LNCaP clone FGC (cell line): ENCODE data around the gene DHX8.

Experiments used
- DNase-seq: peaks from one replicate; pipeline ENCODE4 v3.0.0-alpha.2; 2011; ENCODE audit warnings: low read depth
- H3K4me3 ChIP-seq: 2 replicates; pipeline ENCODE4 v1.5.1; 2011; ENCODE audit warnings: mild to moderate bottlenecking, low read depth, low read length, control low read depth
- TF ChIP-seq, protein P1 (sequence below): IDR thresholded peaks from 2 replicates; pipeline ENCODE4 v1.5.1; 2012; ENCODE audit warnings: mild to moderate bottlenecking; ENCODE audit not compliant: control insufficient read depth, insufficient read depth; ENCODE audit errors: extremely low read depth

DHX8 gene

DNA sequence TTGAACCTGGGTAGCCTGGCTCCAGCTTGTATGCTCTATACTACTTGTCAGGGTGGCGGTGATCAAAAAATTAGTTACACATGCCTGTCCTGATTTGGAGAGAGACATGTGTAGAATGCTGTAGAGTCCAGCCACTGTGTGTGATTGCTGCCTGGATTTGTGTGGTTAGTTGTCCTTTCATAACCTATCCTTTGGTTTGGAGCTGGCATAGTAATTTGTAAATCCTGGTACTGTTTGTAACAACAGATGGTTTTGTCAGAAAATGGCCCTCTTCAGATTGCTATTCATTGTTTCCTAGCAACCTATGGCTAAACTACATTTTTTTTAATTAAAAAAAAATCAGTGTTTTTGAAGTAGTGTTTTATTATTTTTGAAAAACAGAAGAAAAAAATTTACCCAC is 31.9 kb downstream of the DHX8 start:
- DNase-seq: no peak
- TF ChIP-seq, protein P1, sequence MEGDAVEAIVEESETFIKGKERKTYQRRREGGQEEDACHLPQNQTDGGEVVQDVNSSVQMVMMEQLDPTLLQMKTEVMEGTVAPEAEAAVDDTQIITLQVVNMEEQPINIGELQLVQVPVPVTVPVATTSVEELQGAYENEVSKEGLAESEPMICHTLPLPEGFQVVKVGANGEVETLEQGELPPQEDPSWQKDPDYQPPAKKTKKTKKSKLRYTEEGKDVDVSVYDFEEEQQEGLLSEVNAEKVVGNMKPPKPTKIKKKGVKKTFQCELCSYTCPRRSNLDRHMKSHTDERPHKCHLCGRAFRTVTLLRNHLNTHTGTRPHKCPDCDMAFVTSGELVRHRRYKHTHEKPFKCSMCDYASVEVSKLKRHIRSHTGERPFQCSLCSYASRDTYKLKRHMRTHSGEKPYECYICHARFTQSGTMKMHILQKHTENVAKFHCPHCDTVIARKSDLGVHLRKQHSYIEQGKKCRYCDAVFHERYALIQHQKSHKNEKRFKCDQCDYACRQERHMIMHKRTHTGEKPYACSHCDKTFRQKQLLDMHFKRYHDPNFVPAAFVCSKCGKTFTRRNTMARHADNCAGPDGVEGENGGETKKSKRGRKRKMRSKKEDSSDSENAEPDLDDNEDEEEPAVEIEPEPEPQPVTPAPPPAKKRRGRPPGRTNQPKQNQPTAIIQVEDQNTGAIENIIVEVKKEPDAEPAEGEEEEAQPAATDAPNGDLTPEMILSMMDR: no peak
- H3K4me3 ChIP-seq: no peak overlapping the region

GRCh38 chr17:43517161-43517560 is 33.4 kb downstream of the DHX8 start:
- no peak overlapping the region for H3K4me3 ChIP-seq
- TF ChIP-seq, protein P1: no peak

GRCh38 chr17:43517615-43518386 is 34.0 kb downstream of the DHX8 start:
- TF ChIP-seq, protein P1: no peak
- peak; percentile 11 for DNase-seq
- no peak overlapping the region for H3K4me3 ChIP-seq

More at GRCh38 chr17:43517161-43517560, 33.4 kb downstream of the DHX8 start:
- DNase-seq: peak; percentile 81

DNA sequence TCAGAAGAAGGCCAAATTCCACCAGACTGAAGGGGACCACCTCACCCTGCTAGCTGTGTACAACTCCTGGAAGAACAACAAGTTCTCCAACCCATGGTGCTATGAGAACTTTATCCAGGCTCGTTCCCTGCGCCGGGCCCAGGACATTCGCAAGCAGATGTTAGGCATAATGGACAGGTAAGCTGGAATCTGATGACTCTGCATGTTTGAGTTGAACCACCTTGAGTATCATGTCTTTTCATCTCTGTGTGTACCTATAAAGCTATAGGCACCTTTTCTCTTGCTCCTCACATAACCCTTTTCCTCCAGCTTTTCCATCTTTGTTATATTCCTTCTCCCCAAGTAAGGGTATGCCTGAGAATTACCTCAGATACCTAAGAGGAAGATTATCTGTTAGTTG is 37.6 kb downstream of the DHX8 start:
- H3K4me3 ChIP-seq: no peak overlapping the region
- TF ChIP-seq, protein P1: no peak
- DNase-seq: no peak

DNA sequence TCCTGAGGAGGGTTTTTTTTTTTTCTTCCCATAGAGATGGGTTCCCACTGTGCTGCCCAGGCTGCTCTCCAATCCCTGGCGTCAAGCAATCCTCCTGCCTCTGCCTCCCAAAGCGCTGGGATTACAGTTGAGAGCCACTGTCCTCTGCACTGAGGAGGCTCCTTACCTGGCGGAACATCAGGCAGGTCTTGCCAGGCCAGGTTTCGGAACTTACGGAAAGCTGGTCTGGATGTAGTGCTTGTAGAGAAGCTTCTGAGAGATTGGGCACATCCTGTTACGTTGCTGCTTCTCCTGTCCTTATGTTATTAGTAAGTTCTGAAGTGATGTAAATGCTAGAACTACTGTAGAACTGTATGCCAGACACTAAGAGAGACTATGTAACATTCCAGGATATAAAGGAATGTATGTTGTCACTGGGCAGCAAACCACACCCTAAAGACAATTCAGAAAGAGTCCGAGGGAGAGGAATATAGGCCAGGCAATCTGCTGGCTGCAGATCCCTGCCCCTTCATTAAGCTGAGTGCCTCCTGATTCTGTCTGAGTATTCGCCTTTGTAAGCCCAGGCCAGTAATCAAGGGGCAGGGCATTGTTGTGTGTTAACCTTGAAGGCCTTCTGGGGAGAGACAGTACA is 41.3 kb downstream of the DHX8 start:
- TF ChIP-seq, protein P1: no peak
- DNase-seq: no peak
- H3K4me3 ChIP-seq: no peak overlapping the region

DNA sequence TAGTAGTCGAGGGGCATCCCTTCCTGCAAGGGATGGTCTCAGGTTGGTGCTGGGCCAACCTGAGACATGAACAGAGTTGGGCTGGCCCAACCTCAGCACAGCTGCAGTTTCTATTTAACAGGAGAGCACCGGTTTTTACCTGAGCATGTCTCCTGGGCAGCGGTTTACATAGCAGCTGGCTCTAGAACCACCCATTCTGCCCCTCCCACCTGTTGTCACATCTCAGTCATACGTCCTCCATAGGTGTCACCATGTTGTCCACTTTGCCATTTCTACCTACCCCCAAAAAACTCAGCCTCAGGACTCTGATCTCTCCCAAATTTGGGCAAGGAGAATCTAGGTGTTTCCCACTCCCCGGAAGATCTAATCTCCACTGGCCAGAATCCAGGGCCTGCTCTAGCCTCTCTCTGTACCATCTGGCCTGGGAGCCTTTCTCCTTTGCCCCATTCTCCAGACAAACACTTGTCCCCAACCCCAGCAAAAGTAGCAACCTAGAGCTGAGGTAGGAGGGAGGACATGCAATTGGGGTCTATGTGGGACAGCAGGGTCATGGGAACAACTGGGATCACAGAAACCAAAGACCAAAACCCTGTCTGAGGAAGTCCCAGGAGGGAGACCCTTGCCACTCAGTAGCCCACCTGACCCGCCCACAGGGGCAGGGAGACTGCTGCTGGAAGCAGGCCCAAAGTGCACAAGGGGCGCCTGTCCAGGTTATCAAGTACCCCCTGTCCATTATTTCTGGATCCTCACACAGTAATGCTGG is 43.3 kb downstream of the DHX8 start:
- TF ChIP-seq, protein P1: no peak
- H3K4me3 ChIP-seq: no peak overlapping the region
- DNase-seq: no peak
